IMR-90 (cell line): Measurements from ENCODE around the gene ALOX5AP. TPM values are rescaled to one million over a fixed set of nuclear protein-coding genes. Genes with fewer than 3 reads are reported as not detected.

ENCODE experiments used
- ATAC-seq: fragments of 200-7000 bp; cut with Tn5 transposase; 2 replicates; pipeline ENCODE4 v1.9.1; 2020; ENCODE audit warnings: low read depth, mild to moderate bottlenecking, moderate library complexity
- BruUV-seq: library from RNA; stranded (reverse); fragments of 400-500 nt; replicated peaks from 2 replicates; lab custom pipeline; 2021; lab: Mats Ljungman, UMichigan
- CTCF ChIA-PET: fragments of 300-600 bp; formaldehyde crosslinking; extraction: SDS; loops from one replicate; lab custom pipeline; 2021; ENCODE audit warnings: antibody characterized with exemption; lab: Yijun Ruan, JAX
- POLR2A ChIA-PET: fragments of 300-600 bp; sonication (Branson Sonifier 250); formaldehyde crosslinking; loops from one replicate; lab custom pipeline; 2022; ENCODE audit warnings: antibody characterized with exemption; ENCODE audit not compliant: unreplicated experiment; lab: Charles Lee
- DNase-seq: peaks from one replicate; pipeline ENCODE4 v3.0.0; 2013
- H2AFZ ChIP-seq: replicated peaks from 2 replicates; pipeline ENCODE3; 2013; ENCODE audit warnings: low read length, mild to moderate bottlenecking; ENCODE audit not compliant: poor library complexity
- H2AK5ac ChIP-seq: 2 replicates; pipeline ENCODE4 v1.6.1; 2013; ENCODE audit warnings: low read depth, low read length, inconsistent platforms
- H2AK9ac ChIP-seq: replicated peaks from 2 replicates; pipeline ENCODE3; 2013; ENCODE audit warnings: mild to moderate bottlenecking, low read depth, low read length, moderate library complexity; ENCODE audit not compliant: poor library complexity
- H2BK120ac ChIP-seq: 2 replicates; pipeline ENCODE4 v1.6.1; 2013; ENCODE audit warnings: low read depth, low read length, inconsistent platforms
- H2BK15ac ChIP-seq: 3 replicates; pipeline ENCODE4 v1.6.1; 2013; ENCODE audit warnings: low read depth, low read length, inconsistent platforms
- H2BK20ac ChIP-seq: 2 replicates; pipeline ENCODE4 v1.6.1; 2013; ENCODE audit warnings: low read depth, mild to moderate bottlenecking, inconsistent platforms, low read length, moderate library complexity
- H2BK5ac ChIP-seq: 2 replicates; pipeline ENCODE4 v1.6.1; 2013; ENCODE audit warnings: mild to moderate bottlenecking, low read depth, low read length, inconsistent platforms; ENCODE audit not compliant: poor library complexity, severe bottlenecking
- H3K14ac ChIP-seq: replicated peaks from 2 replicates; pipeline ENCODE4 v1.6.1; 2013; ENCODE audit warnings: low read depth, low read length, inconsistent platforms
- H3K18ac ChIP-seq: 2 replicates; pipeline ENCODE4 v1.6.1; 2013; ENCODE audit warnings: low read depth, low read length, control low read depth
- H3K23ac ChIP-seq: 2 replicates; pipeline ENCODE4 v1.6.1; 2013; ENCODE audit warnings: low read depth, low read length, inconsistent platforms
- H3K27ac ChIP-seq: 2 replicates; pipeline ENCODE4 v1.5.1; 2013; ENCODE audit warnings: mild to moderate bottlenecking, control low read depth, low read length; ENCODE audit not compliant: insufficient read depth
- H3K27me3 ChIP-seq: 2 replicates; pipeline ENCODE4 v1.6.1; 2013; ENCODE audit warnings: low read length; ENCODE audit not compliant: control insufficient read depth, insufficient read depth
- H3K36me3 ChIP-seq: 2 replicates; pipeline ENCODE4 v1.6.1; 2013; ENCODE audit warnings: low read length, mixed read lengths; ENCODE audit not compliant: control insufficient read depth, insufficient read depth
- H3K4ac ChIP-seq: 2 replicates; pipeline ENCODE4 v1.6.1; 2013; ENCODE audit warnings: low read depth, low read length, inconsistent platforms
- H3K4me1 ChIP-seq: 2 replicates; pipeline ENCODE4 v1.6.1; 2013; ENCODE audit warnings: low read length, mixed read lengths; ENCODE audit not compliant: control insufficient read depth, insufficient read depth
- H3K4me2 ChIP-seq: 2 replicates; pipeline ENCODE4 v1.6.1; 2013; ENCODE audit warnings: low read depth, mild to moderate bottlenecking, control low read depth, low read length, moderate library complexity
- H3K4me3 ChIP-seq: 2 replicates; pipeline ENCODE4 v1.5.1; 2013; ENCODE audit warnings: low read depth, mild to moderate bottlenecking, control low read depth, low read length, moderate library complexity; ENCODE audit not compliant: insufficient read depth
- H3K56ac ChIP-seq: 2 replicates; pipeline ENCODE4 v1.6.1; 2013; ENCODE audit warnings: low read length, inconsistent platforms; ENCODE audit not compliant: insufficient read depth; ENCODE audit errors: extremely low read depth
- H3K79me1 ChIP-seq, 2 experiments: 2 replicates each; pipeline ENCODE4 v1.6.1; 2013; ENCODE audit warnings: low read length in 2 of 2, inconsistent platforms in 1 of 2, low read depth in 1 of 2
- H3K9ac ChIP-seq: 2 replicates; pipeline ENCODE4 v1.6.1; 2013; ENCODE audit warnings: low read depth, low read length, control low read depth
- H3K9me1 ChIP-seq: 2 replicates; pipeline ENCODE4 v1.6.1; 2013; ENCODE audit warnings: low read length, inconsistent platforms; ENCODE audit not compliant: insufficient read depth
- H3K9me3 ChIP-seq: 2 replicates; pipeline ENCODE4 v1.6.1; 2013; ENCODE audit warnings: low read length; ENCODE audit not compliant: control insufficient read depth, insufficient read depth
- H4K20me1 ChIP-seq: 2 replicates; pipeline ENCODE4 v1.6.1; 2013; ENCODE audit warnings: low read length, inconsistent platforms; ENCODE audit not compliant: insufficient read depth
- H4K5ac ChIP-seq: 2 replicates; pipeline ENCODE4 v1.6.1; 2013; ENCODE audit warnings: mild to moderate bottlenecking, low read depth, low read length, control low read depth
- H4K8ac ChIP-seq, 2 experiments: 2 replicates each; pipeline ENCODE4 v1.6.1; 2013; ENCODE audit warnings: low read depth in 2 of 2, low read length in 2 of 2, control low read depth in 1 of 2, inconsistent platforms in 1 of 2
- H4K91ac ChIP-seq: 2 replicates; pipeline ENCODE4 v1.6.1; 2013; ENCODE audit warnings: low read depth, low read length, inconsistent platforms; ENCODE audit not compliant: insufficient read depth
- CEBPB ChIP-seq: IDR thresholded peaks from 2 replicates; pipeline ENCODE4 v1.6.1; 2012; ENCODE audit warnings: low read depth, low read length, improper control_type of control experiment
- ELK1 ChIP-seq: fragments of 150-350 bp; IDR thresholded peaks from 2 replicates; pipeline ENCODE4 v1.6.1; 2016; ENCODE audit warnings: low read depth, mild to moderate bottlenecking, low read length, moderate library complexity, borderline replicate concordance
- FOS ChIP-seq: fragments of 150-350 bp; IDR thresholded peaks from 2 replicates; pipeline ENCODE4 v1.6.1; 2016; ENCODE audit warnings: low read depth, low read length
- MAZ ChIP-seq: IDR thresholded peaks from 2 replicates; pipeline ENCODE4 v1.6.1; 2012; ENCODE audit warnings: low read depth, mild to moderate bottlenecking, low read length, improper control_type of control experiment, moderate library complexity, borderline replicate concordance
- MXI1 ChIP-seq: IDR thresholded peaks from 2 replicates; pipeline ENCODE4 v1.6.1; 2012; ENCODE audit warnings: low read depth, mild to moderate bottlenecking, low read length, moderate library complexity, borderline replicate concordance
- NFE2L2 ChIP-seq: fragments of 150-350 bp; IDR thresholded peaks from 2 replicates; pipeline ENCODE4 v1.6.1; 2016; ENCODE audit warnings: low read depth, mild to moderate bottlenecking, low read length
- POLR2A ChIP-seq: IDR thresholded peaks from 2 replicates; pipeline ENCODE4 v1.6.1; 2012; ENCODE audit warnings: mild to moderate bottlenecking, low read depth, low read length
- RAD21 ChIP-seq: IDR thresholded peaks from 2 replicates; pipeline ENCODE4 v1.6.1; 2012; ENCODE audit warnings: low read length, improper control_type of control experiment
- RCOR1 ChIP-seq: IDR thresholded peaks from 2 replicates; pipeline ENCODE4 v1.6.1; 2012; ENCODE audit warnings: mild to moderate bottlenecking, low read length, improper control_type of control experiment; ENCODE audit not compliant: insufficient replicate concordance
- RFX5 ChIP-seq: IDR thresholded peaks from 2 replicates; pipeline ENCODE4 v1.8.0; 2012; ENCODE audit warnings: low read depth, mild to moderate bottlenecking, low read length, moderate library complexity
- SMC3 ChIP-seq: fragments of 150-350 bp; IDR thresholded peaks from 2 replicates; pipeline ENCODE4 v1.6.1; 2016; ENCODE audit warnings: low read depth, mild to moderate bottlenecking, antibody characterized with exemption, low read length, moderate library complexity
- WGBS, 2 experiments: methylation state at CpG; one replicate each; pipeline versions ENCODE4 v1.1.5 to v1.1.7; 2013; ENCODE audit warnings: missing lambda C conversion rate in 2 of 2; ENCODE audit not compliant: insufficient read length in 1 of 2; ENCODE audit errors: extremely low coverage in 2 of 2; 5-methylcytosine and 5-hydroxymethylcytosine counted together
- dilution Hi-C: fragments of 300-500 bp; cut with HindIII; formaldehyde crosslinking; loops from one replicate; pipeline ENCODE4 v1.14.3; 2018; ENCODE audit warnings: low sequenced_read_pairs; ENCODE audit not compliant: unreplicated experiment
- in situ Hi-C: fragments of 300-500 bp; cut with MboI; formaldehyde crosslinking; loops from 3 replicates; pipeline ENCODE4 v1.14.3; 2019; ENCODE audit warnings: low sequenced_read_pairs, inconsistent platforms, mixed read lengths
- intact Hi-C: fragments of 100-400 bp; cut with micrococcal nuclease; formaldehyde crosslinking; loops from 2 replicates; pipeline ENCODE4 v1.10.0; 2022
- polyA plus RNA-seq, 3 experiments: library from polyadenylated mRNA; depleted of rRNA; stranded (reverse); fragments of >200 nt; gene quantifications; 2 replicates each; pipeline ENCODE4 v1.2.3, GENCODE V29; 2012; ENCODE audit warnings: low replicate concordance in 1 of 3
- total RNA-seq: library from RNA; depleted of rRNA; stranded (reverse); fragments of >200 nt; gene quantifications from 2 replicates; pipeline ENCODE4 v1.2.3, GENCODE V29; 2012
- TF ChIP-seq, protein P1 (sequence below): conservative IDR thresholded peaks from 2 replicates; pipeline ENCODE4 v1.5.1; 2012; ENCODE audit warnings: mild to moderate bottlenecking, low read depth, low read length, improper control_type of control experiment
- TF ChIP-seq, protein P2 (sequence below): fragments of 150-350 bp; IDR thresholded peaks from 2 replicates; pipeline ENCODE4 v1.6.1; 2017; ENCODE audit warnings: mild to moderate bottlenecking, antibody characterized with exemption, low read length, low read depth

ALOX5AP gene
- total and polyA plus RNA-seq, 2 of the 4 experiments (the other 2 are of a cell fraction) = 0.62 TPM; not detected in 1

GRCh38 chr13:30720172-30720869 is 15.0 kb upstream of the ALOX5AP start:
- peak overlapping the region; percentile 24 for H2BK5ac ChIP-seq
- peak overlapping the region; percentile 71; the same call in 1 of the 2 replicates for H3K23ac ChIP-seq
- intact Hi-C loops (no loop called here), dilution Hi-C loops (no loop called here), in situ Hi-C loops (no loop called here)
- no peak overlapping the region; a peak in 1 of 4 replicates for H4K8ac ChIP-seq
- H4K5ac ChIP-seq = no peak overlapping the region
- no peak overlapping the region for H2AK9ac ChIP-seq
- H3K4ac ChIP-seq = peak overlapping the region; percentile 65; the same call in 1 of the 2 replicates
- H3K27ac ChIP-seq = peak overlapping the region; percentile 30; the same call in 1 of the 2 replicates
- H3K4me2 ChIP-seq = no peak overlapping the region
- peak overlapping the region; percentile 39; the same call in 1 of the 3 replicates for H2BK15ac ChIP-seq
- no peak for DNase-seq
- peak overlapping the region; percentile 84; the same call in 1 of the 2 replicates for H3K14ac ChIP-seq
- no peaks in the 10 kb centered on the region for H3K79me1 ChIP-seq
- no peak for TF ChIP-seq POLR2A
- TF ChIP-seq ELK1 = no peak
- TF ChIP-seq RAD21 = no peak
- no peak for TF ChIP-seq SMC3
- no peak for TF ChIP-seq RFX5
- no peak for TF ChIP-seq MAZ
- no peak for TF ChIP-seq MXI1
- TF ChIP-seq FOS = no peak
- no peak for TF ChIP-seq NFE2L2
- TF ChIP-seq, protein P1, sequence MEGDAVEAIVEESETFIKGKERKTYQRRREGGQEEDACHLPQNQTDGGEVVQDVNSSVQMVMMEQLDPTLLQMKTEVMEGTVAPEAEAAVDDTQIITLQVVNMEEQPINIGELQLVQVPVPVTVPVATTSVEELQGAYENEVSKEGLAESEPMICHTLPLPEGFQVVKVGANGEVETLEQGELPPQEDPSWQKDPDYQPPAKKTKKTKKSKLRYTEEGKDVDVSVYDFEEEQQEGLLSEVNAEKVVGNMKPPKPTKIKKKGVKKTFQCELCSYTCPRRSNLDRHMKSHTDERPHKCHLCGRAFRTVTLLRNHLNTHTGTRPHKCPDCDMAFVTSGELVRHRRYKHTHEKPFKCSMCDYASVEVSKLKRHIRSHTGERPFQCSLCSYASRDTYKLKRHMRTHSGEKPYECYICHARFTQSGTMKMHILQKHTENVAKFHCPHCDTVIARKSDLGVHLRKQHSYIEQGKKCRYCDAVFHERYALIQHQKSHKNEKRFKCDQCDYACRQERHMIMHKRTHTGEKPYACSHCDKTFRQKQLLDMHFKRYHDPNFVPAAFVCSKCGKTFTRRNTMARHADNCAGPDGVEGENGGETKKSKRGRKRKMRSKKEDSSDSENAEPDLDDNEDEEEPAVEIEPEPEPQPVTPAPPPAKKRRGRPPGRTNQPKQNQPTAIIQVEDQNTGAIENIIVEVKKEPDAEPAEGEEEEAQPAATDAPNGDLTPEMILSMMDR = no peak
- TF ChIP-seq, protein P2, sequence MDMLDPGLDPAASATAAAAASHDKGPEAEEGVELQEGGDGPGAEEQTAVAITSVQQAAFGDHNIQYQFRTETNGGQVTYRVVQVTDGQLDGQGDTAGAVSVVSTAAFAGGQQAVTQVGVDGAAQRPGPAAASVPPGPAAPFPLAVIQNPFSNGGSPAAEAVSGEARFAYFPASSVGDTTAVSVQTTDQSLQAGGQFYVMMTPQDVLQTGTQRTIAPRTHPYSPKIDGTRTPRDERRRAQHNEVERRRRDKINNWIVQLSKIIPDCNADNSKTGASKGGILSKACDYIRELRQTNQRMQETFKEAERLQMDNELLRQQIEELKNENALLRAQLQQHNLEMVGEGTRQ = no peak
- no peak for TF ChIP-seq RCOR1
- TF ChIP-seq CEBPB = no peak
- no peaks in the 10 kb centered on the region for H3K27me3 ChIP-seq
- no peak overlapping the region for H3K4me3 ChIP-seq
- peak overlapping the region; percentile 69; the same call in 1 of the 2 replicates for H2BK20ac ChIP-seq
- no peak for ATAC-seq
- POLR2A ChIA-PET = interaction anchor here (0.7 kb wide), 1 partner anchor 39 kb away, joined by 5 read pairs; no protein-coding TSS in a partner anchor
- H3K4me1 ChIP-seq = peaks cover 13% of the 10 kb centered on the region
- no peak overlapping the region for H3K9ac ChIP-seq
- no peaks in the 10 kb centered on the region for H3K9me3 ChIP-seq
- no CpG with 5 or more reads among the region's 3 CpGs for WGBS, 2 experiments
- H2AK5ac ChIP-seq = 0 out of 2 replicates have a peak overlapping the region, but pooled peaks have one; percentile 79
- no peaks in the 10 kb centered on the region for H3K36me3 ChIP-seq
- H4K20me1 ChIP-seq = no peaks in the 10 kb centered on the region; the same call in 1 of the 2 replicates
- CTCF ChIA-PET = no interaction called here
- no TSS peak for BruUV-seq
- H3K18ac ChIP-seq = peak overlapping the region; percentile 73; the same call in 1 of the 2 replicates
- no peak overlapping the region for H2AFZ ChIP-seq
- H3K56ac ChIP-seq = no peak overlapping the region; the same call in 1 of the 2 replicates
- H2BK120ac ChIP-seq = peak overlapping the region; percentile 79; the same call in 1 of the 2 replicates
- H4K91ac ChIP-seq = peak overlapping the region; percentile 41; the same call in 1 of the 2 replicates
- H3K9me1 ChIP-seq = peaks cover 8% of the 10 kb centered on the region
